Hepatic stellate cell (primary cell): ENCODE data around the gene ABHD3.
A peak's percentile ranks its signal among the peaks of the same experiment; 100 is the strongest.
"Not testable (repeated sequence)": the region's sequence is repeated elsewhere in the genome, so short reads cannot be mapped to it uniquely, and the experiment has no call there.

Experiments used
- DNase-seq: peaks from one replicate; pipeline ENCODE4 v3.0.0; 2011; ENCODE audit warnings: low spot score

ABHD3 gene, protein sequence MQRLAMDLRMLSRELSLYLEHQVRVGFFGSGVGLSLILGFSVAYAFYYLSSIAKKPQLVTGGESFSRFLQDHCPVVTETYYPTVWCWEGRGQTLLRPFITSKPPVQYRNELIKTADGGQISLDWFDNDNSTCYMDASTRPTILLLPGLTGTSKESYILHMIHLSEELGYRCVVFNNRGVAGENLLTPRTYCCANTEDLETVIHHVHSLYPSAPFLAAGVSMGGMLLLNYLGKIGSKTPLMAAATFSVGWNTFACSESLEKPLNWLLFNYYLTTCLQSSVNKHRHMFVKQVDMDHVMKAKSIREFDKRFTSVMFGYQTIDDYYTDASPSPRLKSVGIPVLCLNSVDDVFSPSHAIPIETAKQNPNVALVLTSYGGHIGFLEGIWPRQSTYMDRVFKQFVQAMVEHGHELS

DNA sequence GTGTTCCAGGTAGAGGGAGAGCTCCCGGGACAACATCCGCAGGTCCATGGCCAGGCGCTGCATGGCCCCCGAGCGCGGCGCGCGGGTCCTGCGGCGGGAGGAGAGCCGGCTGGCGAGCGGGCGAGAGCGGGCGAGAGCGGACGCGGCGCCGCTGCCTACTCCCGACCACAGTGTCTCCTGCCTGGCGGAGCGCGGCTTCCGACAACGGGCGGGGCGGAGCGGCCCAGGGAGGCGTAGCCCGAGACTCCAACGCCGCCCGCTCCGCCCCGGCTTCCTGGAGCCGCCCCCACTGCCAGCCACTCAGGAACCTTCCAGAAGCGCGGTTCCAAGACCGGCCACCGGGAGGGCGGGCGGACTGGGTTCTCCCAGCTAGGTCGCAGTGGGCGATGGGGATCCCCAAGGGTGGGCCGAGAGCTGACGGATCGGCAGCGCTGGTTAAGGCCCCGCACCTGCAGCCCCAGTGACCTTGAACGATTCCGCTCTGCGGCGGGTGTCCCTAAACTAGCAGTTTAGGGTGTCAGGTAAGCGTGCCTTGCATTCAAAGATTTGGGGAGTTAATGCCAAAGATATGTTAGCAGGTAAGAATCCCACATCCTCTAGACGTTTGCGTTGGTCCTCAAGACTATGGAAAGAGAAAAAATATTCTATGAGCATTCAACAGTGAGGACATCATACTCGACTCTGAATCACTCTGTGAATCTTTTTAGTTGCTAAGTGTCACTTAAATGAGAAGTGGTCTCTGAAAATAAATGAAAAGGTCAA is at the start of gene ABHD3:
ABHD3 (minus strand) TSS at position 172 of the 762 bp plus-strand sequence; CDS start at position 63, 109 bp downstream.
- peak; percentile 86 for DNase-seq

DNA sequence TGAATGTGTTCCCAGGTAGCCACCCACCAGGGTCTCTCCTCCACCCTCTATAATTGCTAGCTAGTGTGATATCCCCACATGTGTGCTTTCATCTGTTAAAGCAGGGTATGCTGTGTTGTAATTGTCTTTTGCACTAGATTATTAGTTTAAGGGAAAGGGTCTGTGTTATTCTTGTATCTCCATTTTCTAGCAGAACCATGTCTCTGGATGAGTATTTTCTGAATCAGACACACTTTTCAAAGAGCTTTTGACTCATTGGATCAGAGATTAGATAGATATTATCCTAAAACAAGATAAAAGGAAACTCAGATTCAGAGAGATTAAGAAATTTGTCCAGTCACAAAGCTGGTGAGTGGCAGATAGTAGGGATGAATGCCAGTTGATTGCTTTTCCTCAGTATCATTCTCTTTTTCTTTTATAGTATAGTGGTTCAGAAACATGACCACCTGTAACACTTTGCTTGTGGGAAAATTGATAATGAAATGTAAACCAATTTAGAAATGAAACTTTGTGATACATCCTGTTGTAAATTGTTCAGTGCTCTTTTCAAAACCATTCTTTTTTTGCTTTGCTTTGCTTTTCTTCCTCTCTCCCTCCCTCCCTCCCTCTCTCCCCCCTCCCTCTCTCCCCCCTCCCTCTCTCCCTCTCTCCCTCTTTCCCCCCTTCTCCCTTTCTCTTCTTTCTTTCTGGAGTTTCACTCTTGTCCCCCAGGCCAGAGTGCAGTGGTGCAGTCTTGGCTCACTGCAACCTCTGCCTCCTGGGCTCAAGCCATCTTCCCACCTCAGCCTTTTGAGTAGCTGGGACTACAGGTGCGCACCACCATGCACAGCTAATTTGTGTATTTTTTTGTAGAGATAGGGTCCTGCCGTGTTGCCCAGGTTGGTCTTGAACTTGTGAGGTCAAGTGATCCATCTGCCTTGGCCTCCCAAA is 43.5 kb upstream of the ABHD3 start:
- no peak for DNase-seq

DNA sequence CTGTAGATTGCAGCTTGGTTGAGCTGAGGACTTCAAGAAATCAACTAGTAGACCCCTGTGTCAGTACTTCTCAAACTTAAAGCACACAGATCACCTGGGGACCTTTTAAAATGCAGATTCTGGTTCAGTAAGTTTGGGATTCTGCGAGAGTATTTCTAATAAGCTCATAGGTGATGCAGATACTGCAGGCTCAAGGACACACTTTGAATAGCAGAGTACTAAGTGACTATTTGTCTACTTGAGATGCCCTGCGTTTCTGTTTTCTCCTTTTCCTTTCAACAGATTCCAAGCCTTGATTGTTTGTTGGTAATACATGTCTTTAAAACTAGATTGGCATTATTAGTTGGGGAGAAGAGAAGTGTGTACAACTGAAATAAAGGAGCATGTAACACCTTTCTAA is 42.7 kb upstream of the ABHD3 start:
- no peak for DNase-seq

DNA sequence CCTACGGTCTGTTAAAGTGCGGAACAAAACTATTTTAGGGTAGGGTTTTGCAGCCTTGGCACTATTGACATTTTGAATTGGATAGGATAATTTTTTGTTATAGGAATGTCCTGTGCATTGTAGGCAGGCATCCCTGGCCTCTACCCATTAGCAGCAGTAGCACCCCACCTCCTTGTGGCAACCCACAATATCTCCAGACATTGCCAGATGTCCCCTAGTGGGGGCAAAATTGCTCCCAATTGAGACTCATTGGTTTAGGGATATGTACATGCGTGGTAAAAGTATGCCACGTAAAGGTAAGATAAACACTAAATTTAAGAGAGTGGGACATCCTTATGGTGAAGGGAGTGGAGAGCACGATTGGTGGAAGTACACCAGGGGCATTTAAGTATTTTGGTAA is 40.7 kb upstream of the ABHD3 start:
- DNase-seq: no peak

DNA sequence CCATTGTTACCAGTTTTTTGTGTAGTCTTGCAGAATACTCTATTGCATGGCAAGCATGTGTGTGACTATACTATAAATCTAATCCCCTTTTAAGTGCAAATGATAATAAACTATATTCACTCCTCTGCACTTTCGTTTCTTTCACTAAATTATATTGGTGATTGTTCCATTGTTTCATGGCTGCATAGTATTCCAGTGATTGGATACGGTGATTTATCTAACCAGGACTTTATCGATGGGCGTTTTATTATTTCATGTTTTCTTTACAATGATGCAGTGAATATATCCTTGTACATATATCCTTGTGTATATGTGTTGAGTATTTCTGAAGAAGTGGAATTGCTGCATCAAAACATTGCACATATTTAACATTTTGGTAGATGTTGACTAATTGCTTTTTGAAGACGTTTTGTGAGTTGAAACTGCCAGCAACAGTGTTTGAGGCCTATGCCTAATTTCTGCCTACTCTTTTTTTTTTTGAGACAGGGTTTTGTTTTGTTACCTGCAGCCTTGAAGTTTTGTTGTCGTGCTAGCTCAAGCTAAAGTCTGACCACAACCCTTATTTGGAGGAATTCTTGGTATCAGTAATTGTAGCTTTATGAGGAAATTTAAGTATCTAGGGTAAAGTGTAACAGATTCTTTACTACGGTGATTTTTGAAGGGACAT is 38.7 kb upstream of the ABHD3 start:
- DNase-seq: no peak

DNA sequence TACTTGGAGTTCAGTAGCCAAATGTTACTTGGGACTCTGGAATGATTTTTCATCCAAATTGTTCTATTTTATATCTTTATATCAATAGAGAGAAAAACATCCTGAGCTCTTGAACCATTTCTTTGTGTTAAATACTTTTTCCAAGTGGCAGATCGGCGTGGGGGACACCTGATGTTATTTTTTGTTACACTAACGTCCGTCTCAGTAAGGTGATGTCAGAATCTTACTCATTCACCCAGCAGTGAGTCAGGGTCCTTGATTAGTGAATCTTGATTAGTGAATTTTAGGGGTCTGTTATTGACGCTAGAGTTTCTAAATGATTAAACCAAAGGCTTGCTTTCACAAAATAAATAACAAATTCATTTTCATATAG is 37.7 kb upstream of the ABHD3 start:
- DNase-seq: no peak

DNA sequence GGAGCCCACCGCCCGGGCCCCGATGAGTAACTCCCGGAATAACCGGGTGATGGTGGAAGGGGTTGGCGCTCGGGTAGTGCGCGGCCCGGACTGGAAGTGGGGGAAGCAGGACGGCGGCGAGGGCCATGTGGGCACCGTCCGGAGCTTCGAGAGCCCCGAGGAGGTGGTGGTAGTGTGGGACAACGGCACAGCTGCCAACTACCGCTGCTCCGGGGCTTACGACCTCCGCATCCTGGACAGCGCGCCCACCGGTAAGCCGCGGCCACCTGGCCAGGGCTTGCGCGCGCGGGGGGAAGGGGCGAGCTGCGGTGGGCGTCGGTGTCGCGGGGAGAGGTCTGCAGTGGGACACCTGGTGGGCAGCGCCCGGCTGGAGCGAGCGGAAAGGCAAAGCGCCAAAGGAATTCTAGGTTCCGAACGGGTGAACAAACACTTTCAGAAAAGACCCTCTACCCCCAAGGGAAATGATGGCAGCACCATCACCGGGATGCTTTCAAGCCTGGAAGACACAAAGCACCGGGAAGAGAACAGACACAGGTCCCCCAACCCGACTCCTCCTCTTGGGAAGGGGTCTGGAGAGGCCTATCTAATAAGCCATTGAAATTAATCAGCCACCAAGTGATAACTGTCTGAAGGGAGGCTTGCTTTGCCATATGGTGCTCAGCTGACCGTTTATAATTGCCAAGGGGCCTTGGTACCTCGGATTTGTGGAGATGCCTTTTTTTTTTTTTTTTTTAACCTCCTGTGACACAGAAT is 37.2 kb upstream of the ABHD3 start:
- peak; percentile 25 for DNase-seq

DNA sequence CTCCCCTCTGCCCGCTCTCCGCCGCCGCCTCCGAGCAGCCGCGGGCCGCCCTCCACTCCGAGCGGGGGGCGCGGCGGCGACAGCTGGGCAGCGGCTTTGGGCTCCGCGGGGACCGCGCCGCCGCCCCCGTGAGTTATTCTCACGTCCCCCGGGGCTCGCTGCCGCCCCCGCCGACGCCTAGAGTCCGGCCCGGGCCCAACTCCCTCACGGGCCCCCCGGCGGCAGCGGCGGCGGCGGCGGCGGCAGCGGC is 36.7 kb upstream of the ABHD3 start:
- DNase-seq: no peak

DNA sequence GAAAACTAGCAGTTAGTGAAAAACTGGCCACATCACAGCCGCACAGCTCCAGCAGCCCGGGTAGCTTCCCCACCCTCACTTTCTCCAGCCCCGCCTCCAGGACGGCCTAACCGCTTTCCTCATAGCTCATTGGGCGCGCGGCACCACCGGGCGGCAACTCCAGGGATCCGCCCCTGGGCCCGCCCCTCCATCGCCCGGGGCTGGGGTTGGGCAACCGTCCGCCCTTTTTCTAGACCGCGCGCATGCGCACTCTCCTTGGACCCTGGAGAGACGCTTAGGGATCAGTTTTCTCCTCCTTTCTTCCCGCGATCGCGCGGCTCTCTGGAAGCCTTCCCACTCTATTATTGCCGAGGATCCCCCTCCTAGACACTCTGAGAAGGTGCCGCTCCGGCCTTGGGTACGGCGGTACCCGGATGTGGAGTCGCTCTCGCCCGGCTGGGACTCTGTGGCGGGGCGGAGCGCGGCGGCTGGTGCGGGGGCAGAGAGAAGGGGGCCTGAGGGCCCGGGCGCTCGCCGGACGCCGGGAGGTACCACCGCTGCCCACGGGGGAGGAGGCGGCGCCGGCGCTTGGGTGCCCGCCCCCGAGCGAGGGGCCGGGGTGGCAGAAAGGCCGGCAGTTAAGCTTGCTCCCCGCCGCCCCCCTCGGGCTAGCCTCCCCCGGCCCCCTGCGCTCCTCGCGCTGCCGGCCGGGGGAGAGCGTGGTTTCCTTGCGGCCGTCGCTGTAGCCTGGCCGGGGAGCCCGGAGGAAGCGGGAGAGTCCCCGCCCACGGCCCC is 36.2 kb upstream of the ABHD3 start, which contains the start of gene MIB1:
MIB1 (plus strand) TSS at position 255 of the 774 bp plus-strand sequence. CDS start 792 bp downstream, outside the sequence.
- DNase-seq: peak; percentile 94

DNA sequence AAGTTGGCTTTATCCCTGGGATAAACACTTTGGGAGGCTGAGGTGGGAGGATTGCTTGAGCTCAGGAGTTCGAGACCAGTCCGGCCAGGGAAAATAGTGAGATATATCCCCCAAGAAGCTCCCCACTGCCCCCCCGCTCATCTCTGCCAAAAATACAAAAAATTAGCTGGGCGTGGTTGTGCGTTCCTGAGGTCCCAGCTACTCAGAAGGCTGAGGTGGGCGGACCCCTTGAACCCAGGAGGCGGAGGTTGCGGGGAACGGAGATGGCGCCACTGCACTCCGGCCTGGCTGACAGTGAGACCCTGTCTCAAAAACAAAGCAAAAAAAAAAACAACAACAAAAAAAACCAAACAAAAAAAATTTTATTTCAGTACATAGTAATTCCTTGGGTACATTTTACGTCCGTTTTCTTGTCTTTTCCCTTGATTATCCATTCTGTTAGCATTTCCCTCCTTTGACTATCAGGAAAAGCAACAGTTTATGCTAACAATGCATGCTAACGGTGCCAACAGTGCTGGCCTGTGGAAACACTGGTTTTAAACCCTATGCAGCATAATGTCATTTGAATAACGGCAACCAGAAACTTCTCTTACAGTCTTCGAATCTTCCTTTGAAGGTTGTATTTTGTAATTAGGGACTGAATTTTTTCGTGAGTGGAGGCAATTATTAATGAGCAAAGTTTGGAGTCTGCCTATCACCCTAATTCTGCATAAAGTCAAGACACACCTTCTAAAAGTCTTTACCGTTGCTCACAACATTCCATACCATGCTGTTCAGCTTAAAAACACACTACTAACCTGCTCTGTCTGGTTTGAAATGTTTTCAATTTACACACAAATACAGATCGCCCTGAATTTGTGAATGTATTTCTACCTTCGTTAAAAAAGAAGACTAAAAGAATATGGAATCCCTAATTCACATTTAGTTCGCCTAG is 35.3 kb upstream of the ABHD3 start:
- no peak for DNase-seq

DNA sequence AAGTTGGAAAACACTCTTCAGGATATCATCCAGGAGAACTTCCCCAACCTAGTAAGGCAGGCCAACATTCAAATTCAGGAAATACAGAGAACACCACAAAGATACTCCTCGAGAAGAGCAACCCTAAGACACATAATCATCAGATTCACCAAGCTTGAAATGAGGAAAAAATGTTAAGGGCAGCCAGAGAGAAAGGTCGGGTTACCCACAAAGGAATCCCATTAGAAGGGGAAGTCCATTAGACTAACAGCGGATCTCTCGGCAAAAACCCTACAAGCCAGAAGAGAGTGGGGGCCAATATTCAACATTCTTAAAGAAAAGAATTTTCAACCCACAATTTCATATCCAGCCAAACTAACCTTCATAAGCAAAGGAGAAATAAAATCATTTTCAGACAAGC is 32.4 kb upstream of the ABHD3 start:
- DNase-seq: not testable (repeated sequence)

DNA sequence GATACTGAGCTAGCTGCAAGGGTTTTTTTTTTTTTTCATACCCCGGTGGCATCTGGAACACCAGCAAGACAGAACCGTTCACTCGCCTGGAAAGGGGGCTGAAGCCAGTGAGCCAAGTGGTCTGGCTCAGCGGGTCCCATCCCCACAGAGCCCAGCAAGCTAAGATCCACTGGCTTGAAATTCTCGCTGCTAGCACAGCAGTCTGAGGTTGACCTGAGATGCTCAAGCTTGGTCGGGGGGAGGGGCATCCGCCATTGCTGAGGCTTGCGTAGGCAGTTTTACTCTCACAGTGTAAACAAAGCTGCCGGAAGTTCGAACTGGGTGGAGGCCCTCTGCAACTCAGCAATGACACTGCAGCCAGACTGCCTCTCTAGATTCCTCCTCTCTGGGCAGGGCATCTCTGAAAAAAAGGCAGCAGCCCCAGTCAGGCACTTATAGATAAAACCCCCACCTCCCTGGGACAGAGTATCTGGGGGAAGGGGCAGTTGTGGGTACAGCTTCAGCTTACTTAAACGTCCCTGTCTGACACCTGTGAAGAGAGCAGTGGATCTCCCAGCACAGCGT is 31.0 kb upstream of the ABHD3 start:
- DNase-seq: peak; percentile 27

DNA sequence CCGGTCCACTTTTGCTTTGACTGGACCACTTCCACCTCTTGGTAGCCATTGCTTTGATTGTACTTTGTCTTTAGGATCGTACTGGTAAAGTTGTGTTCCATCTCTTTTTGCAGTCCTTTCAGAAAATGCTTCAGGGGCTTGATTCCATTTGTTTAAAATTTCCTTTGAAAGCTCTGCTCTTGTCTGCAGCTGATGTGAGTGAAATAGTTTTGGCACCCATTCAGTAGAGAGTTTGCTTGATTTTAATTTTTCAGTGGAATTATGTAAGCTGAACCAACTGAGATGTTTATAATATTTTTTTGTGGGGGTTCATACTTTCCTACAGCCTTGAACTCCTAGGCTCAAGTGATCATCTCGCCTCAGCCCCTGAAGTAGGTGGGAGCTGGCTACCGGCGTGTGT is 28.4 kb upstream of the ABHD3 start:
- no peak for DNase-seq

DNA sequence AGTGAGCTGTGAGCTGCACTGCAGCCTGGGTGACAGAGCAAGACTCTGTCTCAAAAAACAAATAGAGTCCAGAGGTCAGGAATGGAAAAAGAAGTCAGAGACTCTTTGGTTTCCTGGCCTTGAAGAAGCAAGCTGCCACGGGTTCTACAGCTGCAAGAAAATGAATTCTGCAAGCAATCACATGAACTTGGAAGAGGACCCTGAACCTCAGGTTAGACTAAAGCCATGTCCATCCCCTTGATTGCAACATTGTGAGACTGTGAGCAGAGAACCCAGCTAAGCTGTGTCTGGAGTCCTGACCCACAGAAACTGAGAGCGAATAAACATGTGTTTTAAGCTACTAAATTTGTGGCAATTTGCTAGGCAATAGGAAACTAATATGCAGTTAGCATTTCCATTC is 23.1 kb upstream of the ABHD3 start:
- DNase-seq: no peak

DNA sequence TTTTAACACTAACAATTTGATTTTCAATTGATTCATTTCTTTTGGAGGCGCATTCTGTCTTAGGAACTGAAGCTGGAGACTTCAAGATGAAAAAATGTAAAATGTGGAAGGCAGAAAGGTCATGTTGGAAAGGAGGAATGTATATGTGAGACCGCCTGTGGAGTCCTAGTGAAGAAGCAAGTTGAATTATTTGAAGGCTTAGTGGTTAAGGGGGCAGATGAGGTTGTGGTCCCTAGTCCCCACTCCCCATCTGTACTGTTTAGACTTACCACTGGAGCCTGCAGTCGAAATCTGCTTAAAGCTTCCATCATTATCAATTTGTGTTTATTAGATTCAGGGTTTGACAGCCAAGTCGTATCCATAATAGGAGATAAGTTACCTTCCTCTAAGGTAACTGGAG is 20.6 kb upstream of the ABHD3 start:
- DNase-seq: no peak

DNA sequence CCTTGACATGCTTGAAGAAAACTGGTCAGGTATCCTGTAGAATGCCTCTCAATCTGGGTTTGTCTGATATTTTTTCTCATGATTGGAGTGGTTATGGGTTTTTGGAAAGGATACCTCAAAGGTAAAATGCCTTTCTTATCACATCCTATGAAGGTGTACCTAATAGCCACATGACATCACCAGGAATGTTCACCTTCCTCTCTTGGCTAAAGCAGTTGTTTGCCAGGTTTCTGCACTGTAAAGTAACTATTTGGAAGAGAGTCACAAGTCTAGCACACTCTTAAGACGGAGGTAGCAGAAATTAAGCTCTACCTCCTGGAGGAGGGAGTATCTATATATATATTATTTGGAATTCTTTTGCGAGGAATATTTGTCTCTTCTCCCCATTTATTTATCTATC is 18.1 kb upstream of the ABHD3 start:
- no peak for DNase-seq

DNA sequence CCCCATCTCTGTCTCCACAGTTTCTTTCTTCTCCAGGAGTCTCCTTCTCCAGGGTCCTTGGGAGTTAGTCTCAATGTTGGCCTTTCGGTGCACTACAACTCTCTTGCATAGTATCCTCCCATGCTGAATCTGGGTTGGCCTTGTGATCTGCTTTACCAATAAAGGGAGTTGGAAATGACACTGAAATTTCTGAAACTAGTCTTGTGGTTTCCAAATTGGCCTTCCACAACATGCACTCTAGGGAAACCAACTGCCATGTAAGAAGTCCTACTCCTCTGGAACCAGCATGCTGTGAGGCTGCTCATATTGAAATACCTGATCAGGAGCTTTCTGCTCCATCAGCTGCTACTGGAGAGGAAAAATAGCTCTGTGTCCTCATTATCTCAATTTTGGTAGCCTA is 9.9 kb upstream of the ABHD3 start:
- DNase-seq: no peak

DNA sequence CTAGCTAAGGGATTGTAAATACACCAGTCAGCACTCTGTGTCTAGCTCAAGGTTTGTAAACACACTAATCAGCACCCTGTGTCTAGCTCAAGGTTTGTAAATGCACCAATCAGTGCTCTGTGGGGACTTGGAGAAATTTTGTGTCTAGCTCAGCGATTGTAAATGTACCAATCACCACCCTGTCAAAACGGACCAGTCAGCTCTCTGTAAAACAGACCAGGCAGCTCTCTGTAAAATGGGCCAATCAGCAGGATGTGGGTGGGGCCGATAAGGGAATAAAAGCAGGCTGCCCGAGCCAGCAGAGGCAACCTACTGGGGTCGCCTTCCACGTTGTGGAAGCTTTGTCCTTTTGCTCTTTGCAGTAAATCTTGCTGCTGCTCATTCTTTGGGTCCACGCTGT is 2.6 kb upstream of the ABHD3 start:
- not testable (repeated sequence) for DNase-seq

DNA sequence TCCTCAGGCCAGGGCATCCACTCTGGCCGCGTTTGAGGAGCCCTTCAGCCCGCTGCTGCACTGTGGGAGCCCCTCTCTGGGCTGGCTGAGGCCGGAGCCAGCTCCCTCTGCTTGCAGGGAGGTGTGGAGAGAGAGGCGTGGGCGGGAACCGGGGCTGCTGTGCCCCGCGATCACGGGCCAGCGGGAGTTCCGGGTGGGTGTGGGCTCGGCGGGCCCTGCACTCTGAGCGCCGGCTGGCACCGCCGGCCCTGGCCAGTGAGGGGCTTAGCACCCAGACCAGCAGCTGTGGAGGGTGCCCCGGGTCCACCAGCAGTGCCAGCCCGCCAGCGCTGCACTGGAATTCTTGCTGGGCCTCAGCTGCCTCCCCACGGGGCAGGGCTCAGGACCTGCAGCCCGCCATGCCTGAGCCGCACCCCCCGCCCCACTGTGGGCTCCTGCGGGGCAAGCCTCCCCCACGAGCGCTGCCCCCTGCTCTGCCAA is 1.9 kb upstream of the ABHD3 start:
- DNase-seq: no peak
